Measurements from ENCODE around the gene PLAAT2. TPM values are rescaled to one million over a fixed set of nuclear protein-coding genes. Genes with fewer than 3 reads are reported as not detected.

Gene PLAAT2
- total and polyA plus RNA-seq, 9 of the 15 experiments (the other 6 are each of a cell fraction or from before 2014, with no cell fraction given) = not detected

DNA sequence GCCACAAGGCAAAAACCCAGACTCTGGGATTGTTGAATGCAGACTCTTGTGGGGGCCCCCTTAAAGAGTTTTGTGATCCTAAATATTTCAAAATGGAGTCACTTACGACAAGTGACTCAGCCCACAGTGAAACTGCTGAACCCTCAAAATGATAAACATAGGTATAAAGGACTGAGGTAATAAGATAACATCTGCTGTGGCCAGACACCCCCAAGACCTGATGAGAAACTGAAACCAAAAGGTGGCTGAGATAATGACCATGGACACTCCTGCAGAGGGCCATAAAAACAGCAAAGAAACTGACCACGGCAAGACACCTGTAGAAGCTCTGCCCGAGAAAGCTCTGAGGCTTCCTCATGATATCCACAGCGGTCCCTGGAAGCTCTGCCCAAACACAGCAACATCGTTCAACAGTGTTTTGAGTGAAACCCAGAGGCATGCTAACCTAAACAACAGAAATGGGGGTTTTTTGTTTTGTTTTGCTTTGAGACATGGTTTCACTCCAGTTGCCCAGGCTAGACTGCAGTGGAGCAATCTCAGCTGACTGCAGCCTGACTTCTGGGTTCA is 28.2 kb downstream of the PLAAT2 start (continued):
- TF ChIP-seq EWSR1 (IDR thresholded peaks at IDR 0.05; ENCODE audit: borderline replicate concordance, low read depth, partially characterized antibody) (no peak), ZNF551 (CRISPR knock-in tag; IDR thresholded peaks at IDR 0.05) (no peak), ZNF197 (CRISPR knock-in tag; IDR thresholded peaks at IDR 0.05; ENCODE audit: low read depth) (peak; percentile 100), CTBP1 (IDR thresholded peaks at IDR 0.05; ENCODE audit: borderline replicate concordance) (peak; percentile 10; the same call in 1 of the 2 replicates), ZC3H8 (IDR thresholded peaks at IDR 0.05) (no peak), ZNF121 (CRISPR knock-in tag; conservative IDR thresholded peaks at IDR 0.05) (no peak), SMARCE1 (IDR thresholded peaks at IDR 0.05) (no peak), MED1 (CRISPR knock-in tag; IDR thresholded peaks at IDR 0.05; ENCODE audit: borderline replicate concordance) (no peak), HNRNPH1 (optimal IDR thresholded peaks at IDR 0.05; ENCODE audit: low read depth, low read length) (no peak), SMARCB1 (IDR thresholded peaks at IDR 0.05; ENCODE audit: insufficient read length, low read depth) (no peak), ZNF79 (CRISPR knock-in tag; IDR thresholded peaks at IDR 0.05; ENCODE audit: low read depth) (peak; percentile 97), JUND (IDR thresholded peaks at IDR 0.05; ENCODE audit: borderline replicate concordance, low read depth, low read length) (no peak), JUND (tag; IDR thresholded peaks at IDR 0.05; ENCODE audit: borderline replicate concordance, low read depth, low read length) (peak; percentile 89; the same call in 2 of the 3 replicates), XRCC4 (IDR thresholded peaks at IDR 0.05; ENCODE audit: extremely low read depth, insufficient read depth, insufficient read length) (no peak), SP2 (IDR thresholded peaks at IDR 0.05; ENCODE audit: extremely low read depth, low read depth, low read length, poor library complexity, severe bottlenecking) (no peak)
- TF ChIP-seq, protein P1, sequence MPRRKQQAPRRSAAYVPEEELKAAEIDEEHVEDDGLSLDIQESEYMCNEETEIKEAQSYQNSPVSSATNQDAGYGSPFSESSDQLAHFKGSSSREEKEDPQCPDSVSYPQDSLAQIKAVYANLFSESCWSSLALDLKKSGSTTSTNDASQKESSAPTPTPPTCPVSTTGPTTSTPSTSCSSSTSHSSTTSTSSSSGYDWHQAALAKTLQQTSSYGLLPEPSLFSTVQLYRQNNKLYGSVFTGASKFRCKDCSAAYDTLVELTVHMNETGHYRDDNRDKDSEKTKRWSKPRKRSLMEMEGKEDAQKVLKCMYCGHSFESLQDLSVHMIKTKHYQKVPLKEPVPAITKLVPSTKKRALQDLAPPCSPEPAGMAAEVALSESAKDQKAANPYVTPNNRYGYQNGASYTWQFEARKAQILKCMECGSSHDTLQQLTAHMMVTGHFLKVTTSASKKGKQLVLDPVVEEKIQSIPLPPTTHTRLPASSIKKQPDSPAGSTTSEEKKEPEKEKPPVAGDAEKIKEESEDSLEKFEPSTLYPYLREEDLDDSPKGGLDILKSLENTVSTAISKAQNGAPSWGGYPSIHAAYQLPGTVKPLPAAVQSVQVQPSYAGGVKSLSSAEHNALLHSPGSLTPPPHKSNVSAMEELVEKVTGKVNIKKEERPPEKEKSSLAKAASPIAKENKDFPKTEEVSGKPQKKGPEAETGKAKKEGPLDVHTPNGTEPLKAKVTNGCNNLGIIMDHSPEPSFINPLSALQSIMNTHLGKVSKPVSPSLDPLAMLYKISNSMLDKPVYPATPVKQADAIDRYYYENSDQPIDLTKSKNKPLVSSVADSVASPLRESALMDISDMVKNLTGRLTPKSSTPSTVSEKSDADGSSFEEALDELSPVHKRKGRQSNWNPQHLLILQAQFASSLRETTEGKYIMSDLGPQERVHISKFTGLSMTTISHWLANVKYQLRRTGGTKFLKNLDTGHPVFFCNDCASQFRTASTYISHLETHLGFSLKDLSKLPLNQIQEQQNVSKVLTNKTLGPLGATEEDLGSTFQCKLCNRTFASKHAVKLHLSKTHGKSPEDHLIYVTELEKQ (CRISPR knock-in tag; IDR thresholded peaks at IDR 0.05) = peak; percentile 98
- TF ChIP-seq, protein P2, sequence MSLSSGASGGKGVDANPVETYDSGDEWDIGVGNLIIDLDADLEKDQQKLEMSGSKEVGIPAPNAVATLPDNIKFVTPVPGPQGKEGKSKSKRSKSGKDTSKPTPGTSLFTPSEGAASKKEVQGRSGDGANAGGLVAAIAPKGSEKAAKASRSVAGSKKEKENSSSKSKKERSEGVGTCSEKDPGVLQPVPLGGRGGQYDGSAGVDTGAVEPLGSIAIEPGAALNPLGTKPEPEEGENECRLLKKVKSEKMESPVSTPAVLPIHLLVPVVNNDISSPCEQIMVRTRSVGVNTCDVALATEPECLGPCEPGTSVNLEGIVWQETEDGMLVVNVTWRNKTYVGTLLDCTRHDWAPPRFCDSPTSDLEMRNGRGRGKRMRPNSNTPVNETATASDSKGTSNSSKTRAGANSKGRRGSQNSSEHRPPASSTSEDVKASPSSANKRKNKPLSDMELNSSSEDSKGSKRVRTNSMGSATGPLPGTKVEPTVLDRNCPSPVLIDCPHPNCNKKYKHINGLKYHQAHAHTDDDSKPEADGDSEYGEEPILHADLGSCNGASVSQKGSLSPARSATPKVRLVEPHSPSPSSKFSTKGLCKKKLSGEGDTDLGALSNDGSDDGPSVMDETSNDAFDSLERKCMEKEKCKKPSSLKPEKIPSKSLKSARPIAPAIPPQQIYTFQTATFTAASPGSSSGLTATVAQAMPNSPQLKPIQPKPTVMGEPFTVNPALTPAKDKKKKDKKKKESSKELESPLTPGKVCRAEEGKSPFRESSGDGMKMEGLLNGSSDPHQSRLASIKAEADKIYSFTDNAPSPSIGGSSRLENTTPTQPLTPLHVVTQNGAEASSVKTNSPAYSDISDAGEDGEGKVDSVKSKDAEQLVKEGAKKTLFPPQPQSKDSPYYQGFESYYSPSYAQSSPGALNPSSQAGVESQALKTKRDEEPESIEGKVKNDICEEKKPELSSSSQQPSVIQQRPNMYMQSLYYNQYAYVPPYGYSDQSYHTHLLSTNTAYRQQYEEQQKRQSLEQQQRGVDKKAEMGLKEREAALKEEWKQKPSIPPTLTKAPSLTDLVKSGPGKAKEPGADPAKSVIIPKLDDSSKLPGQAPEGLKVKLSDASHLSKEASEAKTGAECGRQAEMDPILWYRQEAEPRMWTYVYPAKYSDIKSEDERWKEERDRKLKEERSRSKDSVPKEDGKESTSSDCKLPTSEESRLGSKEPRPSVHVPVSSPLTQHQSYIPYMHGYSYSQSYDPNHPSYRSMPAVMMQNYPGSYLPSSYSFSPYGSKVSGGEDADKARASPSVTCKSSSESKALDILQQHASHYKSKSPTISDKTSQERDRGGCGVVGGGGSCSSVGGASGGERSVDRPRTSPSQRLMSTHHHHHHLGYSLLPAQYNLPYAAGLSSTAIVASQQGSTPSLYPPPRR (CRISPR knock-in tag; IDR thresholded peaks at IDR 0.05; ENCODE audit: borderline replicate concordance) = no peak
- TF ChIP-seq, protein P3, sequence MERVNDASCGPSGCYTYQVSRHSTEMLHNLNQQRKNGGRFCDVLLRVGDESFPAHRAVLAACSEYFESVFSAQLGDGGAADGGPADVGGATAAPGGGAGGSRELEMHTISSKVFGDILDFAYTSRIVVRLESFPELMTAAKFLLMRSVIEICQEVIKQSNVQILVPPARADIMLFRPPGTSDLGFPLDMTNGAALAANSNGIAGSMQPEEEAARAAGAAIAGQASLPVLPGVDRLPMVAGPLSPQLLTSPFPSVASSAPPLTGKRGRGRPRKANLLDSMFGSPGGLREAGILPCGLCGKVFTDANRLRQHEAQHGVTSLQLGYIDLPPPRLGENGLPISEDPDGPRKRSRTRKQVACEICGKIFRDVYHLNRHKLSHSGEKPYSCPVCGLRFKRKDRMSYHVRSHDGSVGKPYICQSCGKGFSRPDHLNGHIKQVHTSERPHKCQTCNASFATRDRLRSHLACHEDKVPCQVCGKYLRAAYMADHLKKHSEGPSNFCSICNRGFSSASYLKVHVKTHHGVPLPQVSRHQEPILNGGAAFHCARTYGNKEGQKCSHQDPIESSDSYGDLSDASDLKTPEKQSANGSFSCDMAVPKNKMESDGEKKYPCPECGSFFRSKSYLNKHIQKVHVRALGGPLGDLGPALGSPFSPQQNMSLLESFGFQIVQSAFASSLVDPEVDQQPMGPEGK (CRISPR knock-in tag; IDR thresholded peaks at IDR 0.05; ENCODE audit: borderline replicate concordance) = peak; percentile 97

Data from K562 (cell line).